Adrenal gland (tissue), 12 donors: ENCODE data around the gene DNAJC1. TPM values are rescaled to one million over a fixed set of nuclear protein-coding genes. Genes with fewer than 3 reads are reported as not detected.

Source experiments
- DNase-seq, 7 donors: peaks; one replicate each; pipeline ENCODE4 v3.0.0-alpha.2; 2019 to 2020
- H3K27ac ChIP-seq, 5 donors: fragments of 200-600 bp; sonication (generic) in 4 of 5; 1 replicate in 3 of 5; 2 replicates in 2 of 5; pipeline versions ENCODE4 v1.5.1 to v1.8.0; 2016 to 2020; ENCODE audit warnings: mild to moderate bottlenecking in 1 of 5
- H3K27me3 ChIP-seq: fragments of 200-600 bp; 2 replicates; pipeline ENCODE4 v1.8.0; 2021
- H3K36me3 ChIP-seq, 2 donors: fragments of 200-600 bp; replicated peaks in 1 of 2; 1 replicate in 1 of 2; 2 replicates in 1 of 2; pipeline versions ENCODE4 v1.5.1 to v1.8.0; 2018 to 2022
- H3K4me1 ChIP-seq, 2 donors: fragments of 200-600 bp; replicated peaks in 1 of 2; 1 replicate in 1 of 2; 2 replicates in 1 of 2; pipeline versions ENCODE4 v1.5.1 to v1.8.0; 2018 to 2021
- H3K4me3 ChIP-seq, 4 donors: fragments of 200-600 bp; sonication (generic) in 3 of 4; one replicate each; pipeline ENCODE4 v1.5.1; 2016 to 2018
- H3K9me3 ChIP-seq, 3 donors: fragments of 200-600 bp; sonication (generic) in 1 of 3; replicated peaks in 1 of 3; 1 replicate in 2 of 3; 2 replicates in 1 of 3; pipeline versions ENCODE4 v1.5.1 to v1.8.0; 2016 to 2021
- POLR2A ChIP-seq, 2 donors: fragments of 450-650 bp; IDR thresholded peaks; one replicate each; pipeline ENCODE4 v1.6.1; 2017; ENCODE audit warnings: antibody characterized with exemption in 2 of 2, mild to moderate bottlenecking in 2 of 2, moderate library complexity in 1 of 2
- WGBS, 4 donors: extraction: QIAGEN DNeasy Blood & Tissue Kit in 2 of 4; methylation state at CpG; one replicate each; pipeline versions ENCODE4 v1.1.5 to v1.1.7; 2013 to 2017; 5-methylcytosine and 5-hydroxymethylcytosine counted together
- intact Hi-C, 2 donors: fragments of 100-400 bp; cut with DNase I; formaldehyde crosslinking; loops; one replicate each; pipeline versions ENCODE4 v1.14.1 to v1.15.0; 2022 to 2023
- polyA plus RNA-seq, 3 donors: library from polyadenylated mRNA; stranded (reverse); fragments of 200-250 nt in 2 of 3; fragments of 350-450 nt in 1 of 3; fragmentation: Illumina TruSeq in 1 of 3; extraction: RNeasy Lipid Tissue Mini Kit (QIAGEN cat#74804) in 1 of 3; gene quantifications; one replicate each; pipeline ENCODE4 v1.2.3, GENCODE V29; 2013 to 2014
- total RNA-seq, 9 donors: library from RNA; depleted of rRNA in 4 of 9; stranded (reverse); fragments of >200 nt in 4 of 9; fragments of 120-200 nt in 1 of 9; fragmentation: NEBNext Ultra II Directional in 1 of 9; extraction: Animal tissue kit (Norgen Biotek cat#: 25700) in 1 of 9; gene quantifications; one replicate each; pipeline versions ENCODE4 v1.1.0 to v1.2.4, GENCODE V29; 2013 to 2023
- TF ChIP-seq, protein P1 (sequence below), 6 experiments: fragments of 450-650 bp in 4 of 6; fragments of 200-600 bp in 2 of 6; sonication (generic) in 1 of 6; IDR thresholded peaks; 1 replicate in 5 of 6; 2 replicates in 1 of 6; pipeline versions ENCODE4 v1.5.1 to v1.8.0; 2016 to 2021; ENCODE audit warnings: antibody characterized with exemption in 6 of 6, mild to moderate bottlenecking in 2 of 6, moderate library complexity in 1 of 6
- donor health status: healthy with polysubstance abuse.
- donor health status: Bipolar disorder and iron deficiency.
- donor health status: DM: yes; HTN: yes; CAD: no.
- donor health status: DM: no; HTN: no; CAD: no.
- donor health status: DM: no; HTN: no; CAD: no.
- donor health status: DM: yes; HTN: yes; CAD: no.

The DNAJC1 gene
- total and polyA plus RNA-seq, 12 donors: 11.0 to 84.4 (median 36.8) TPM

DNA sequence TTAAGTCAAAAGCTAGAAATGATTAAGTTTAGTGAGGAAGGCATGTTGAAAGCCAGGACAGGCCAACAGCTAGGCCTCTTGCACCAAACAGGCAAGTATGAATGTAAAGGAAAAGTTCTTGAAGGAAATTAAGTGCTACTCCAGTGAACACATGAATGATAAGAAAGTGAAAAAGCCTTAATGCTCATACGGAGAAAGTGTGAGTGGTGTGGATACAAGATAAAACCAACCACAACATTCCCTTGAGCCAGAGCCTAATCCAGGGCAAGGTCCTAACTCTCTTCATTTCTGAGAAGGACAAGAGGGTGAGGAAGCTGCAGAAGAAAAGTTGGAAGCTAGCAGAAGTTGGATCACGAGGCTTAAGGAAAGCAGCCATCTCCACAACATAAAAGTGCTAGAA is 53.0 kb downstream of the DNAJC1 start:
- no peak overlapping the region for H3K4me3 ChIP-seq
- no peak for DNase-seq
- no peaks in the 10 kb centered on the region for H3K9me3 ChIP-seq
- no peaks in the 10 kb centered on the region for H3K36me3 ChIP-seq
- 79 to 85% (median 82%) methylated on average over 2 of the region's 2 CpGs for WGBS, 4 donors
- H3K27me3 ChIP-seq: no peaks in the 10 kb centered on the region
- H3K27ac ChIP-seq: no peak overlapping the region
- H3K4me1 ChIP-seq: peaks cover 0 to 22% of the 10 kb centered on the region in 2 donors
- intact Hi-C loops: loop anchor here (10.0 kb wide), 3 partner anchors 206 to 676 kb away; no protein-coding TSS in a partner anchor
- TF ChIP-seq, protein P1, sequence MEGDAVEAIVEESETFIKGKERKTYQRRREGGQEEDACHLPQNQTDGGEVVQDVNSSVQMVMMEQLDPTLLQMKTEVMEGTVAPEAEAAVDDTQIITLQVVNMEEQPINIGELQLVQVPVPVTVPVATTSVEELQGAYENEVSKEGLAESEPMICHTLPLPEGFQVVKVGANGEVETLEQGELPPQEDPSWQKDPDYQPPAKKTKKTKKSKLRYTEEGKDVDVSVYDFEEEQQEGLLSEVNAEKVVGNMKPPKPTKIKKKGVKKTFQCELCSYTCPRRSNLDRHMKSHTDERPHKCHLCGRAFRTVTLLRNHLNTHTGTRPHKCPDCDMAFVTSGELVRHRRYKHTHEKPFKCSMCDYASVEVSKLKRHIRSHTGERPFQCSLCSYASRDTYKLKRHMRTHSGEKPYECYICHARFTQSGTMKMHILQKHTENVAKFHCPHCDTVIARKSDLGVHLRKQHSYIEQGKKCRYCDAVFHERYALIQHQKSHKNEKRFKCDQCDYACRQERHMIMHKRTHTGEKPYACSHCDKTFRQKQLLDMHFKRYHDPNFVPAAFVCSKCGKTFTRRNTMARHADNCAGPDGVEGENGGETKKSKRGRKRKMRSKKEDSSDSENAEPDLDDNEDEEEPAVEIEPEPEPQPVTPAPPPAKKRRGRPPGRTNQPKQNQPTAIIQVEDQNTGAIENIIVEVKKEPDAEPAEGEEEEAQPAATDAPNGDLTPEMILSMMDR (IDR thresholded peaks at IDR 0.05): no peak
- TF ChIP-seq POLR2A (IDR thresholded peaks at IDR 0.05): no peak

DNA sequence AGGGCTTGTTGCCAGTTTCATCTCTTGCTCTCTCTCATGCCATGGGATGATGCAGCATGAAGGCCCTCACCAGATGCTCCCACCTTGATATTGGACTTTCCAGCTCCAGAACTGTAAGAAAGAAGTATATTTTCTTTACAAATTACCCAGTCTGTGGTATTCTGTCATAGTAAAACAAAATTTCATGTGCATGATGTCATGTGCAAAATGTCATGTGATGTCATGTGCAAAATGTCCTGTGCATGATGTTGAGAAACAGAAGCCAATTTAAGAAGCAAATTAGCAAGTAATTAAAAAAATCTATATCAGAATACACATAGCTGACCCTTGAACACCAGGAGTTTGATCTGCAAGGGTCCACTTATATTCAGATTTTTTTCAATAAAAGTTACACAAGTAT is 56.6 kb downstream of the DNAJC1 start:
- Histone ChIP-seq H3K36me3 (no peaks in the 10 kb centered on the region), H3K9me3 (no peaks in the 10 kb centered on the region), H3K27ac (no peak overlapping the region), H3K4me3 (no peak overlapping the region), H3K27me3 (no peaks in the 10 kb centered on the region), H3K4me1 (peaks cover 0 to 8% of the 10 kb centered on the region in 2 donors)
- no peak for DNase-seq
- TF ChIP-seq, protein P1 (IDR thresholded peaks at IDR 0.05): no peak
- no peak for TF ChIP-seq POLR2A (IDR thresholded peaks at IDR 0.05)
- intact Hi-C loops: no loop called here

DNA sequence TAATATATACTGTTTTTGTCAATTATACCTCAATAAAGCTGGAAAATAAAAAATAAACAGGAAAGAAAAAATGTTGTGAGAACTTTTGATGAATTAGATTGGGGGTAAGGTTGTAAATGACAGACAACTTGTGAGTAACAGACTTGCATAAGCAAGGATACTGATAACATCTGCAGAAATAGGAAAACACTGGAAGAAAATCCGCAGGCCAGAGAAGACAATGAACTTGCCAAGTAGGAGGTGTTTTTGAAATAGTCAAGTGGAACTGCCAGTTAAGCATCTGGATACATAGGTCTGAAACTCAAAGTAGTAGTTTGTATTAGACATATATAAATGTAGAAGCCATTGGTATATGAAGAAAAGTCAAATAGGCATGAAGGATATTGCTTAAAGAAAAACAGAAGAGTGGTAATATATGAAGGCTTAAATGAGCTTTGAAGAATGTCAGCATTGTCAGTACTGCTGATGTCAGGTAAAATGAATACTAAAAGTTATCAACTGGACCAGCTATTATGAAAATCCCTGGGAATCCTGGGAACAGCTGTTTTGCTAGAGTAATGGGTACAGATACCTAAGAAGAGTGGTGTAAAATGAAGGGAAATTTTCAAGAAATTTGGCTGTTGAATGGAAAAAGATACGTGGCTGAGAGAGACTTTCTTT is 58.7 kb downstream of the DNAJC1 start:
- TF ChIP-seq, protein P1 (IDR thresholded peaks at IDR 0.05): no peak
- TF ChIP-seq POLR2A (IDR thresholded peaks at IDR 0.05): no peak
- no peak for DNase-seq
- intact Hi-C loops: no loop called here
- Histone ChIP-seq H3K36me3 (no peaks in the 10 kb centered on the region), H3K4me1 (peaks cover 0 to 14% of the 10 kb centered on the region in 2 donors), H3K27me3 (no peaks in the 10 kb centered on the region), H3K4me3 (no peak overlapping the region), H3K27ac (no peak overlapping the region), H3K9me3 (no peaks in the 10 kb centered on the region)
- WGBS, 4 donors: 52 to 78% (median 64%) methylated on average over 2 of the region's 2 CpGs

DNA sequence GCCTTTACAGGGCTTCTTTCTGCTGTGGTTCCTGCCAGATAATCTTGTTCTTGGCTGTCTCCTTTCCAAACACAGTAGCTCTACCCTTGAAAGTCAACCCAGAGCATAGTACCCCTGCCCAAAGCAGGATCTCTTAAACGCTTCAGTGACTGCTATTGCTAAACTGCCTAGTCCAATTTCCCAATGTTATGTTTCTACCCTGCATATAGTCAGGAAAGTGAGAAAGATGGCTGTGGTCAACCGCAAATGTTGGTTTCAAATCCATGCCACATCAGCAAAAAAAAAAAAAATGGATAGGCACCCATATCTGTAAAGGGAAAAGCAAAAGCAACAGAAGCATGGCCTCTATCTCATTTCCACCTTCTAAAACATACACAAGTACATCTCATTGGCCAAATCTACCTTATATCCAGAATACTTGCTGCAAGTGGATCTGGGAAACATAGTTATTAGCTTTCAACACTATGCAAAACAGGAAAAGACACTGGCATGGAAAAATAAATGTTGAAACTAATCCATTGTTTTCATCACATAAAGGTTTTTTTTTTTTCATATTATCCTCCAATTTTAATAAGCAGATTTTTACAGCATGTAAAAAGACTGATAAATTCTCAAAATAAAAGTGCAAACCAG is 59.8 kb downstream of the DNAJC1 start:
- Histone ChIP-seq H3K36me3 (no peaks in the 10 kb centered on the region), H3K27ac (no peak overlapping the region), H3K4me1 (peaks cover 0 to 11% of the 10 kb centered on the region in 2 donors), H3K27me3 (no peaks in the 10 kb centered on the region), H3K9me3 (no peaks in the 10 kb centered on the region), H3K4me3 (no peak overlapping the region)
- TF ChIP-seq POLR2A (IDR thresholded peaks at IDR 0.05): no peak
- TF ChIP-seq, protein P1 (IDR thresholded peaks at IDR 0.05): no peak
- intact Hi-C loops: no loop called here
- no peak for DNase-seq
- WGBS, 4 donors: 81 to 91% (median 88%) methylated on average over 2 of the region's 2 CpGs
